22Rv1 (cell line): ENCODE measurements around the gene POLR1E.

ENCODE experiments used
- ZFX ChIP-seq: fragments of 450-650 bp; IDR thresholded peaks from 2 replicates; pipeline ENCODE4 v1.6.1; 2017; ENCODE audit warnings: antibody characterized with exemption, borderline replicate concordance
- TF ChIP-seq, protein P1 (sequence below): fragments of 450-650 bp; IDR thresholded peaks from 2 replicates; pipeline ENCODE4 v1.5.1; 2017; ENCODE audit warnings: mild to moderate bottlenecking

DNA sequence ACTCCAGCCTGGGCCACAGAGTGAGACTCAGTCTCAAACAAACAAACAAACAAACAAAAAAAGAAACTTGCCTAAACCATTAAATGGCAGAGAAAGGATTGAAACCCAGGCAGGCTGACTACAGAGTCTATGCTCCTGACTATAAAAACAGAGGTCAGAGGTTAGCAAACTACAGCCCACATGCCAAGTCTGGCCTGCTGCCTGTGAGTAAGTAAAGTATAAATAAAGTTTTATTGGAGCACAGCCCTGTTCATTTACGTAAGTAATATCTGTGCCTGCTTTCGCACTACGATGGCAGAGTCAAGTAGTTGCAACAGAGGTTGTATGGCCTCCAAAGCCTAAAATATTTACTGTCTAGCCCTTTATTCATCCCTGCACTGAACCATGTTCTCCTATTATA is 11.6 kb downstream of the POLR1E start:
- TF ChIP-seq, protein P1, sequence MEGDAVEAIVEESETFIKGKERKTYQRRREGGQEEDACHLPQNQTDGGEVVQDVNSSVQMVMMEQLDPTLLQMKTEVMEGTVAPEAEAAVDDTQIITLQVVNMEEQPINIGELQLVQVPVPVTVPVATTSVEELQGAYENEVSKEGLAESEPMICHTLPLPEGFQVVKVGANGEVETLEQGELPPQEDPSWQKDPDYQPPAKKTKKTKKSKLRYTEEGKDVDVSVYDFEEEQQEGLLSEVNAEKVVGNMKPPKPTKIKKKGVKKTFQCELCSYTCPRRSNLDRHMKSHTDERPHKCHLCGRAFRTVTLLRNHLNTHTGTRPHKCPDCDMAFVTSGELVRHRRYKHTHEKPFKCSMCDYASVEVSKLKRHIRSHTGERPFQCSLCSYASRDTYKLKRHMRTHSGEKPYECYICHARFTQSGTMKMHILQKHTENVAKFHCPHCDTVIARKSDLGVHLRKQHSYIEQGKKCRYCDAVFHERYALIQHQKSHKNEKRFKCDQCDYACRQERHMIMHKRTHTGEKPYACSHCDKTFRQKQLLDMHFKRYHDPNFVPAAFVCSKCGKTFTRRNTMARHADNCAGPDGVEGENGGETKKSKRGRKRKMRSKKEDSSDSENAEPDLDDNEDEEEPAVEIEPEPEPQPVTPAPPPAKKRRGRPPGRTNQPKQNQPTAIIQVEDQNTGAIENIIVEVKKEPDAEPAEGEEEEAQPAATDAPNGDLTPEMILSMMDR: no peak
- TF ChIP-seq ZFX: no peak
